ENCODE data around the gene CRELD1.

The CRELD1 gene

GRCh38 chr3:9918261-9919038, 15.2 kb upstream of the CRELD1 start:
- no peak for TF ChIP-seq CTCF (IDR thresholded peaks at IDR 0.05; ENCODE audit: control insufficient read depth, insufficient read depth, low read depth, low read length, missing control alignments)
- DNase-seq (ENCODE audit: low read depth), result no peak
- H3K4me3 ChIP-seq (ENCODE audit: control insufficient read depth, low read depth, low read length), result no peak overlapping the region

GRCh38 chr3:9928158-9928557, 5.5 kb upstream of the CRELD1 start:
- TF ChIP-seq CTCF (IDR thresholded peaks at IDR 0.05; ENCODE audit: control insufficient read depth, insufficient read depth, low read depth, low read length, missing control alignments), result no peak

GRCh38 chr3:9930804-9931418, 2.7 kb upstream of the CRELD1 start:
- no peak overlapping the region for H3K4me3 ChIP-seq (ENCODE audit: control insufficient read depth, low read depth, low read length)
- TF ChIP-seq CTCF (IDR thresholded peaks at IDR 0.05; ENCODE audit: control insufficient read depth, insufficient read depth, low read depth, low read length, missing control alignments), result no peak
- no peak for DNase-seq (ENCODE audit: low read depth)

More at GRCh38 chr3:9928158-9928557, 5.5 kb upstream of the CRELD1 start:
- DNase-seq (ENCODE audit: low read depth), result no peak
- H3K4me3 ChIP-seq (ENCODE audit: control insufficient read depth, low read depth, low read length), result no peak overlapping the region

- DNase-seq (ENCODE audit: low read depth), result no peak
- peak overlapping the region; percentile 73 for H3K4me3 ChIP-seq (ENCODE audit: control insufficient read depth, low read depth, low read length)
- TF ChIP-seq CTCF (IDR thresholded peaks at IDR 0.05; ENCODE audit: control insufficient read depth, insufficient read depth, low read depth, low read length, missing control alignments), result no peak
Observed at GRCh38 chr3:9932535-9932842, 1.1 kb upstream of the CRELD1 start.

GRCh38 chr3:9932843-9933560, 632 bp upstream of the CRELD1 start:
- H3K4me3 ChIP-seq (ENCODE audit: control insufficient read depth, low read depth, low read length), result peak overlapping the region; percentile 73
- peak; percentile 79 for TF ChIP-seq CTCF (IDR thresholded peaks at IDR 0.05; ENCODE audit: control insufficient read depth, insufficient read depth, low read depth, low read length, missing control alignments)
- no peak for DNase-seq (ENCODE audit: low read depth)

- no peak for DNase-seq (ENCODE audit: low read depth)
- peak overlapping the region; percentile 73 for H3K4me3 ChIP-seq (ENCODE audit: control insufficient read depth, low read depth, low read length)
- TF ChIP-seq CTCF (IDR thresholded peaks at IDR 0.05; ENCODE audit: control insufficient read depth, insufficient read depth, low read depth, low read length, missing control alignments), result peak; percentile 24
Observed at GRCh38 chr3:9934235-9934621, 594 bp downstream of the CRELD1 start.
